Stimulated activated naive CD4-positive, alpha-beta T cell (primary cell): ENCODE results near the gene CCDC33.

Experiments used
- DNase-seq, 6 experiments: peaks; one replicate each; lab custom pipeline; 2025; lab: John Stamatoyannopoulos, UW

Gene CCDC33

DNA sequence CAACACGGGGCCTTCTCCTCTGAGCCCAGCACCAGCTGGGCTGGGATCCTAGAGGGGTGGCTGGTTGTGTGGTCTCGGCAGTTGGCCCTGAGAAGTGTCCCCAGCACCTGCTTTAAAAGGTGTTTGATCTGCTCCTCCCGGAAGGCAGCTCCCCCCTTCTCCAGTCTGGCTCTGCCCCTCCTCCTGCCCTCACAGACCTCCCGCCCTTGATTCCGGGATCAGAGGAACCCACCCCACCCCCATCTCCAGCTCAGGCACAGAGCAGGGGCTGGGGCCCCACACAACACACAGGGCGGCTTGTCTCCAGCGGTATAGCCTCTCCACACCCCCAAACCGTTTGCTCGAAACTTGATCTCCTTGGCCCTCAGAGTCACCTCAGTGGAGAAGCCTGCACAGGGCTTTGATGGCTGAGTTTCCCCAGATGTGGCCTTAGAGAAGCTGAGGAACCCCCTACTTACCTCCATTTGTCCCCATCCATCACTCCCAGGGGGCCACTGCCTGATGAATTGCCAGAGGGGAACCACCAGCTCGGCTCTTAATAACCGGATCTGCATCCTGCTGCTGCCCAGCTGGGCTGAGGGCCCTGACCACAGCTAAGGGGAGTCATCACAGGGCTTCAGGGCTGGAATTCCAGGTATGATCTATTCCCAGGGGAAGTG, 27.1 kb upstream of the CCDC33 start:
- no peak for DNase-seq

GRCh38 chr15:74209560-74209958, 26.6 kb upstream of the CCDC33 start:
- no peak for DNase-seq

DNA sequence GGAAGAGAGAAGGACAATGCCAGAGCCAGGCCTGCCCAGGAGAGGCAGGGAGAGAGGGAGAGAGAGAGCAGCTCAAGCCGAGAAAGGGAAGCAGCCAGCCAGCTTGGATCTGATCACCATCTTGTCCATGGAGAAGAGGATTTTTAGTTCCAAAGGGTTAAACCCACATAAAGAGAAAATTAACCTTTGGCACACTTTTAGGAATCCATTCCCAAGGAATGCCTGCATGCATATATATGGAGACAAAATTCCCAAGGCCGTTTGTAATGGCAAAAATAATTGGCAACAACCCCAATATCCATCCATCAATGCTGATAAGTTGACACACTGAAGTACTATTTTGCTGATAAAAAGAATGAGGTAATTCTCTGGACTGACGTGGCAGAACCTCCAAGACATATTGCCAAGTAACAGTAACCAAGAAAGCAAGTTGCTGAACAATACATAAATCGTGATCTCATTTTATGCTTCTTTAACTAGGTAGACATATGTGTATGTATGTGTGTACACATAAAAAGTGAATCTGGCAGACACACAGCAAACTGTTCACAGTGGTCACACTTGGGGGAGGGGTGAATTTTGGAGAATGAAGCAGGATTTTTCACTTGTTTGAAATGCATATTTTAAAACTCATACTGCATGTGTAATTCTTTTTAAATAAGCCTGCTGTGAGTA, 26.0 kb upstream of the CCDC33 start:
- no peak for DNase-seq

GRCh38 chr15:74210729-74211128, 25.4 kb upstream of the CCDC33 start:
- DNase-seq: no peak

GRCh38 chr15:74211656-74212055, 24.5 kb upstream of the CCDC33 start:
- no peak for DNase-seq

GRCh38 chr15:74212494-74212893, 23.6 kb upstream of the CCDC33 start:
- no peak for DNase-seq

- no peak for DNase-seq
These were observed 22.3 kb upstream of the CCDC33 start for GRCh38 chr15:74213858-74214284.

DNA sequence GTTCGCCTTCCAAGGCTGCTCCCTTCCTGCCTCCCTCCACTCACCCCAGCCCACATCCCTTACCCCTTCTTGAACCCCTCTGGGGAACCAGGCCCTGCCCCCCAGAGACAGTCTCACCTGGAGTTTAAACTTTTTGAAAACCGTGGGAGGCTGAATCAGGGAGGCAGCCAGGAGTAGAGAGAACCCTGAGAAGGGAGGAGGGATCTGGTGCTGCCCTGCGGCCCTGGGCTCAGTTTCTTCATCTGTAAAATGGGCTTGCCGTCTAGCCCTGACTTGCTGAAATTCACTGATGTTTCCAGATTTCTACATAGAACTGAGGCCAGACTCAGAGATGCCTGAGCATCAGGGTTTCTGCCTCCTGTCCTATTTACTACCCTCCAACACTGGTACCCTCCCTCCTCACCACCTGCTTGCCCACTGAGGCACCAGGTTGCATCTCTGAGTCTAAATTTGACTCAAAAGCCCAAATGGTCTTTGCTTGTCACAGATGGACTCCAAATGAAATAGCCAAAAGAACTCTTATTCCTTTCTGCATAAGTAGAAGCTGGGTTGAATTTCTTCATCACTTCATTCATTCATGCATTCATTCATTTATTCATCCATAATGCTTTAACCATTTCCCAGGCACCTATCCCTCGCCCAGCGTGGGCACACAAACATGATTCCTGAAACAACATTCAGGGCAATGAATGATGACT, 21.7 kb upstream of the CCDC33 start:
- no peak for DNase-seq

GRCh38 chr15:74215958-74216357, 20.2 kb upstream of the CCDC33 start:
- DNase-seq: no peak

DNA sequence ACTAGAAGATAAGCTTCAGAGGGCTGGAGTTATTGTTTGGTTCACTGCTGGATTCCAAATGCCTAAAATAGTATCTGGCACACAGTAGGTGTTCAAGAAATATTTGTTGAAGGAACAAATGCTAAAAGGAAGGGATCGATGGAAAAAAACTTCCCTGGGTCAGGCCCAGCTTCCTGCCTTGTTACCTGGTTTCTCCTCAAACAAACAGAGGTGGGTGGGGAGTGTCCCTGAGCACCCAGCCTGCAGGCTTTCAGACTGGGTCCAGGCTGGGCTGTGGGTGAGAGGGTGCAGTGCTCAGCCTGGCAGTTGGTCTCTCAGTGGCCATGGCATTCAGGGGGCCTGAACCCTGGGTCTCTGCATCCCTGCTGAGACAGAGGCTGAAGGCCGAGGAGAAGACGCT, 19.2 kb upstream of the CCDC33 start:
- DNase-seq: no peak

GRCh38 chr15:74217907-74218885, 17.9 kb upstream of the CCDC33 start:
- no peak for DNase-seq

- no peak for DNase-seq
These were observed 15.5 kb upstream of the CCDC33 start for GRCh38 chr15:74220475-74221248.

GRCh38 chr15:74221399-74222239, 14.5 kb upstream of the CCDC33 start:
- DNase-seq: no peak

GRCh38 chr15:74222240-74223119, 13.6 kb upstream of the CCDC33 start:
- DNase-seq: no peak

DNA sequence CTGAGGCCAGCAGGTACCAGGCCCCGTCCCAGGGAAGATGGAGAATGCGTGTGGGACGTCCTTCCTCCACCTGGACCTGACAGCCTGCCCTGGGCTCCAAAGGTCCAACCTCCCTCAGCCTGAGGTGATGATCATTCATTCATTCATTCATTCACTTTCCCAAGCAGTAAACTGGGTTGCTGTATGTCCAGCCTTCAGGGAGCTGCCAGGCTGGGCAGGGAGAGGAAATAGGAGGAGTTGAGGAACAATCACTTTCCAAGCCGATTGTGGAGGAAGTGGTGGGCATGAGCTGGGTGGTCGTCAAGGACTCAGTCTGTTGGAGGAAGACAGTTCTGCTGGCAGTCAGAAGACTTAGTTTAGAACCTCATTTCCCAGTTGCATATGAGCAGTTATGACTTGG, 10.2 kb upstream of the CCDC33 start:
- no peak for DNase-seq

GRCh38 chr15:74226761-74227540, 9.2 kb upstream of the CCDC33 start:
- no peak for DNase-seq

GRCh38 chr15:74227968-74228722, 8.0 kb upstream of the CCDC33 start:
- DNase-seq: no peak

DNA sequence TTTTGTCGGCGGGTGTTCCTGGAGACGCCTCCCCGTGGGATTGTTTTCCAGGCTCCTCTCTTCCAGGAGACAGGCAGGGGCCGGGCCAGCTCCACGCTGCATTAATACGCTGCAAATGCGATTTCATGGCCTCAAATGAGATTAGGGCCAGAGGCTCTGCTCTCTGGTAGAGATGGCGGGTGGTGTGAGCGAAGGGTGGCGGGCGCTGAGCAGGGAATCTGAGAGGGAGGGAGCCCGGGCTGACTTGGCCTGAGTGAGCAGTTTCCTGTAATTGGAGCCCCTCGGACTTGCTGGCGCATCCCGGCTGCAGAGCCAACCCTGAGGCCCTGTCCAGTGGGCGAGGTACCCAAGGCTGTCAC, 7.4 kb upstream of the CCDC33 start:
- DNase-seq: no peak
